ENCODE data around the gene PJVK.
"Not testable (repeated sequence)": the region's sequence is repeated elsewhere in the genome, so short reads cannot be mapped to it uniquely, and the experiment has no call there.

The PJVK gene, protein sequence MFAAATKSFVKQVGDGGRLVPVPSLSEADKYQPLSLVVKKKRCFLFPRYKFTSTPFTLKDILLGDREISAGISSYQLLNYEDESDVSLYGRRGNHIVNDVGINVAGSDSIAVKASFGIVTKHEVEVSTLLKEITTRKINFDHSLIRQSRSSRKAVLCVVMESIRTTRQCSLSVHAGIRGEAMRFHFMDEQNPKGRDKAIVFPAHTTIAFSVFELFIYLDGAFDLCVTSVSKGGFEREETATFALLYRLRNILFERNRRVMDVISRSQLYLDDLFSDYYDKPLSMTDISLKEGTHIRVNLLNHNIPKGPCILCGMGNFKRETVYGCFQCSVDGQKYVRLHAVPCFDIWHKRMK

DNA sequence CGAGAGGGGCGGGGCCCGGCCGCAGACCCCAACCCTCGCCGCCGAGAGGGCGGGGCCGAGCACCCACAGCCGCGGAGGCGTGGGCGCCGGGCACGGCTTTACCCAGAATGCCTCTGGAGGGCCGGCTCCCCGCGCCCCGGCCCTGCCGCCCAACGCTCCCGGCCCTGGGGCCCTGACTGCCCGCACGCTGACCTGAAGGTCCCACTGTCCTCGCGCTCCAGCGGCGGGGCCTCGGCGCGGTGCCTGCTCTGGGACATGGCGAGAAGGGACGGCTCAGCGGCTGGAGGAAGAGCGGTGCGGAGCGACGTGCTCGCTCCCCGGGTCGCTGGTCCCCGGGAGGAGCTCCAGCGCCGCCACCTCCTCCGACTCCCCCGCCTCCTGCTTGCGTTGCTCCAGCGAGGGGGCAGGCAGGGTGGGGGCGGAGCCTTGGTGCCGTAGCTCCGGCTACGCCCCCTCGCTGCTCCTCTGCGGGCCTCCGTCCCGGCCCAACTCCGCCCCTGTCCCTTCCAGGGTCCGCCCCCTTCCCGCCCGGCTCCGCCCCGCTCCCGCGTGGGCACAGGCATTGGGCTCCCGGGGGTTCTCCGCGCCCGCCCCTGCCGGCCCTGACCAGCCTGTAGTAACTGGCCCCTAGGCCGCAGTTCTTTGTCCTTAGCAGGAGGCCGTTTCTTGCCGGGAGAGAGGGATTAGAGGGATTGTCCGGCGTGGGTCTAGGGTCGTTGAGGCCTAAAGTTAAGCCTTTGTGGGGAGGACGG is at the start of gene PJVK, which contains the start of gene PRKRA:
PJVK (plus strand) TSS at position 605 of the 752 bp plus-strand sequence. CDS start 2,032 bp downstream, outside the sequence.
PRKRA (minus strand) TSS at position 402 of the 752 bp plus-strand sequence; CDS start at position 257, 145 bp downstream.
- DNase-seq (ENCODE audit: low read depth in 2 of 2), result peak; percentile 92 to 94

DNA sequence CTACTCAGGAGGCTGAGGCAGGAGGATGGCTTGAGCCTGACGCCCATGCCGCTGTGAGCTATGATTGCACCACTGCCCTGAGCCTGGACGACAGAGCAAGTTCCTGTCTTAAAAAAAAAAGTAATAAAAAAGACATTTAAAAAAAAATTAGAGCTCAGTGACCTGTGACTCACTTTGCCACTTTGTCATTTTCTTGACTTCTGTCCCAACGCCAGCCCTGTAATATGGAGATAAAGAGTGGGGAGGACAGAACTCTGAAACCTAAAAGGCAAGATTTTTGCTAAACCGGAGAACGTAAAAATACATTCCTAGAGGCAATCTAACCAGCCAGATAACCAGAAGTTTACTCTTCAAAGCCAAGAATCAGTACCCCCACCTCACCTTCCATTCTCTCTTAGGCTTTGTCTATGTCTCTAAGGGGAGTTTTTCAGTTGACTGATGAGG is 49.2 kb upstream of the PJVK start:
- DNase-seq (ENCODE audit: low read depth in 2 of 2), result no peak

DNA sequence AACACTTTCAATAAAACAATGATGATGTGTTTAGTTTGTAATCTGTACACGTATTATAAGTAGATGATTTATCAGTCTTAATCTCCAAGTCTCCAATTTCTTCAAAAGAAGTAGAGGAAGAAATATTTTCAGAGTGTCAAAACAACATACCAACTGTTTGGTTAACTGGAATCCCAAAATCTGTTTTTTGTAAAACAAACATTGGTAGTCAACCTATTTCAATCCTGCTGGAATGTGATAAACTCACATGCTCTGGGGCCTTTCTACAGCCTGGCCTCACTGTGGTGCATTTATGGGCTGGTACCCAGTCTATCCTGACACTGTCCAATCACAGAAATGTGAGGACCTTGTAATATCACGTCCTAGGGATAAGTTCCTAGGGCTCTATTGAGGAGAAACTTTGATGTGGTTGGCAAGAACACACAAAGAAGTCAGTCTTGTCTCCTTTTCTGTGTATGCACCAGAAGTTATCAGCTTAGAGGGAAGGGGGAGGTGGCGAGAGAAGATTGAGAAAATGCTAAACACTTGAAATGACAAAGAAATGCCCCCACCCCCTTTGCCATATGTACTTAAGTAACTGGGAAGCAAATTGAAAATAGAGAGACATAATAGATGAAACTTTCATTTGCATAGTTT is 47.4 kb upstream of the PJVK start:
- DNase-seq (ENCODE audit: low read depth in 2 of 2), result no peak

DNA sequence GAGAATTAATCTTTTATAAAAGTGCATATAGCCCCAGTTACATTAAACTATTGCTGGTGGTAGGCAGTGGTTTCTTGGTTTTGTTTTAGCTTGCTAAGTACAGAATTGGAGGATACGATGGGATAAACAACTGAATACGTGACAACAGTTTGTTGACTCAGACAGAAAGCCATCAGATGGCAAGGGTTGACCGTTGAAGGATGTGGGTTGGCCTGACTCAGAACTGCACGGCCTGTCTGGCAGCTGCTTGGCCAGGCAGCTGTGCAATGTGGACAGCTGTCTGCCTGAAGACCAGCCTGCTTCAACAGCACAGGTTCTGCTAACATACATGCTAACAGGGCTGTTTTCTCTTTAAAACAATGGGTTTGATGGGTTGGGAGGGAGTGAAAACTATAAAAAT is 46.8 kb upstream of the PJVK start:
- no peak for DNase-seq (ENCODE audit: low read depth in 2 of 2)

DNA sequence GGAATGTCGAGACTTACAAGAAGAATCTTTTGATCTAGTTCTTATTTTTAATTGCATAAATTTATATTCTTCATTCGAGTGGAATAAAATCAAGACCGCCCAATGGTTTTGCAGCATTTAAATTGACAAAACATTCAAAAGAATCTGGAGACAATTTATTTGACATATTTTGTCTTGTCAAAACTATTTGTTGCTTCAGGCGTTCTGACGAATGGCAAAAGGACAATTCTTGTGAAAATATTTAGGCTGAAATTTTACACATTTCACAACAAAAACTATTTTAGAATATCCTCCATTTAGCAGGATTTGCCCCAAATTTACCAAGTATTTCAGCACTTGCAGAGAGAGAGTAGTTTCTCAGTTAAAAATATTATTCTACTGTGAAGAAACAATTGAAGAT is 41.9 kb upstream of the PJVK start:
- DNase-seq (ENCODE audit: low read depth in 2 of 2), result no peak

DNA sequence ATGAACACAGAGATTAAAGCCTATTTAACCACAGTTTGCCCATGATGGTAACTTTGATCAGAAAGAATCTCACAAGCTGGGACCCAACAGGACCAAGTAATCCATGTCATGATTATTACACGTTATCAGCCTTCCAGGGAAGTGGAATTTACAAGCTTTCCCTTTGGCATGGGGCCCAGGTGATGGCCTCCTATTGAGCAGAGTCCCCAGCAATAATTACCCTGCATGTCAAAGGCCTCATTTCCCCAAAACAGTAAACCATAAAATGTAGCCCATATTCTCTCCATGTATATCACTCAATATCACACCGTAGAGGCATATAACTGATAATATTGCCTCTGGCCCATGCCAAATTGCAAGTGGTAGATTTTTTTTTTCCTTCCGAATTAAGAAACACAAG is 39.1 kb upstream of the PJVK start:
- DNase-seq (ENCODE audit: low read depth in 2 of 2), result no peak

DNA sequence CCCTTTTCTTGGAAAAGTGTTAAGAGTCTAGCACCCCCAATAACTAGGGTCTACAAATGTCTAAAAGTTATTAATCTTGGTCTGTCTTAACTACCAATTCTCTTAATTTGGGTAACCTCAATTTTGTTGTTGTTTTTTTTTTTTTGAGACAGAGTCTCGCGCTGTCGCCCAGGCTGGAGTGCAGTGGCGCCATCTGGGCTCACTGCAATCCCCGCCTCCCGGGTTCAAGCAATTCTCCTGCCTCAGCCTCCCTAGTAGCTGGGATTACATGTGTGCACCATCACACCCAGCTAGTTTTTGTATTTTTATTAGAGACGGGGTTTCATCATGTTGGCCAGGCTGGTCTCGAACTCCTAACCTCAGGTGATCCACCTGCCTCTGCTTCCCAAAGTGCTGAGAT is 38.7 kb upstream of the PJVK start:
- not testable (repeated sequence) for DNase-seq (ENCODE audit: low read depth in 2 of 2)

DNA sequence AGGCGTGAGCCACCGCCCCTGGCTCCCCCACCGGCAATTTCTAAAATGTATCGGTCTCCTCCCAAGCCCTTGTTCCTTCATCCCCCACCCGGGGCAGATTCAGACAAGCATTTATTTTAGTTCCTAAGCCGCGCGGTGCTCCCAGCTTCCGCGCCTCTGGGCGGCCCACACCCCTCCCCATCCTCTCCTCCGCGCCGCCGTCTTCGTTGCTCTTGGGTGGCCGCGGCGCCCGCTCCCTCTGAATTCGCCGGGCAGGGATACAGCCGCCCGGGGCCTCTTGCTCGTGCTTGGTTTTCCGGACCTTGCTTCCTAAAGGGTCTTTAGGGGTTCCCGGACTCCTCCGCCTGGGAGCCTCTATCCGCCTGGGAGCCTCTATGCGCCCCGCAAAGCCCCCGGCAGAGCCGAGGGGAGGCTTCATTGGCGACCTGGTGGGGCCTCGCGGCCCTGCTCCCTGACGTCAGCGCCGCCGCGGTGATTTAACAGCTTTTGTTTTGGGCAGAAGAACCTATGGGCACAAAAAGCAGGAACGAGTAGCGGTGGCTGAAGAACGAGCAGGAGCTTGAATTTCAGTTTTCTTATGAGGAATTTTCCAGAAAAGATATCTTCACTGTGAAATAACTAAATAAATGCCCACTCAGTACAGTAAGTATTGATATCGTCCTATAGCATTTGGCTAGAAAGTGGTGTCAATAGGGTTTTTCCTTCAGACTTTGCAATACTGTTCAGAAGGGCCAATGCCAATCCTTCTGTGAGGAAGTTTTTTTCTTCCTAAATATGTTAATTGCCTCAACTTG is 37.5 kb upstream of the PJVK start:
- peak; percentile 36 to 54 for DNase-seq (ENCODE audit: low read depth in 2 of 2)

DNA sequence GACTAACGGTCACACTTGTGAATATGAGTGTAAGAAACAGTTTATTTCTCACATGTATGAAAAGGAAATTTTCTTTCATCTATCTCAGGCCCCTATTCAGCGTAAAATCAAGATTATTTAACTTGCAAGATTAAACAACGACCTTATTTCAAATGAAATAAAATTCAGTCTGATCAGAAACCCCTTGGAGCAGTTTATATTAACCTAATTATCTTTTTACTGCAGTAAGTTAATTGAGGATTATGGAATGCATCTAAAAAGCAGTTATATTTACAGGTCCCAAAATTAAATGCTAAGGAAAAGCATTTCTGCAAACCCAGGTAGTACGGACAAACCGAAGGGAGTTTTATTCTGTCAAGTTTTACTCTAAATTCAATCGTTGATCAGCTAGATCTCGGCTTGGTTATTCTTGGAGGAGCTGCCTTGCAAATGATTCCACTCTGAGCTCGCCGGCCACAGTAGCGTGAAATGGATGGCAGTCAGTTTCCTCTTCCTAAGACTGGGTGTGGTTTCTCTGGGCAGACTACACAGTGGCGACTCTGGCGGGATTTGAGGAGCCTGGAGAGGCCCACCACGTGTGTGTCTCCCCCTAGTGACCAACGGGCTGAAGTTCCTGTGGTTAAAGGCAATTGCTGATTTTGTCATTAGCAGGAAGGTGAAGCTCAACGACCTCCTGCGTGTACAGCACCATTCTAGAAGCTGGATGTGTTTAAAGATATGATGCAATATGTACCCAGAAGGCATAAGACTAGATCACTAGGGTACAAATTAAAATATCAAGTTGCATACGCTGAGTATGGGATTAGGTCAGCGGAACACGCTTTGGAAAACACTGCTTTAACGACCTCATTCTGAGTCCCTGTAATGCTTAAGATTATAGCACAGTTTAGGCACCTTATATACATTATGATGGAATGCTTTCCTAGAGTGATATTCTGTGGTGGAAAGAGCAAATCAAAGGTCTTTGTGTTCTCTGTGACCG is 36.6 kb upstream of the PJVK start:
- peak; percentile 52 to 56 for DNase-seq (ENCODE audit: low read depth in 2 of 2)

DNA sequence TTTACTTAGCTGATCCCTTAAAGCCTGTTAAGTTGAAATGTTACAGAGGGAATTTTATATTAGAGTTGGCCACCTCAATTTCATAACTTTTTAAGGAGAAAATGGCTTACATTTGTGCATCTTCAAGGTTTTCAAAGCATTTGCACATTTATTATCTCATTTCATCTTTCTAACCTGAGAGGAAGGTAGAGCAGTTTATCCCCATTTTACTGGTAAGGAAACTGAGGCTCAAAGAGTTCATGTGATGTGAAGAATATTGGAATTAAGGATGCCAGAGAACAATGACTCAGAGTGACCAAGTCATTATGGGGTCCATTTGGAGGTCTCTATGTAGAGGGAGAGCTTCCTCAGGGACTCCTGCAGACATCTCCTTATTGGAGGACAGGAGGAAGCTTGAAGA is 35.2 kb upstream of the PJVK start:
- DNase-seq (ENCODE audit: low read depth in 2 of 2), result no peak

DNA sequence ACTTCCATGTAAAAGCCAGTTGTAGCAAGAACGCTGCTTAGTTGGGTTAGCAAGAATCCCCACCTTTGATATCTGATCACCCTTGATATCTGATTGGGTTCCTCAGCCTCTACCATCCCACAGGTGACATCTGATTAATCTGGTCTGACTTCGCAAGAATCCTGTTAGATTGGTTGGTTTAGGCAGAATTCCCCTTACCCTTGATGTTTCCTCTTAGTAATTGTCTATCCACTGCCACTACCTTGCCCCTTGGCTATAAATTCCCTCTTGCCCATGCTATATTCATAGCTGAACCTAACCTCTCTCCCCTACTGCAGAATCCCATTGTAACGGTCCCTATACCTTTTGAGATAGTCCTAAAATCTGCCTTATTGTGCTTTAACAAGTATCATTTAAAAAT is 33.3 kb upstream of the PJVK start:
- no peak for DNase-seq (ENCODE audit: low read depth in 2 of 2)

DNA sequence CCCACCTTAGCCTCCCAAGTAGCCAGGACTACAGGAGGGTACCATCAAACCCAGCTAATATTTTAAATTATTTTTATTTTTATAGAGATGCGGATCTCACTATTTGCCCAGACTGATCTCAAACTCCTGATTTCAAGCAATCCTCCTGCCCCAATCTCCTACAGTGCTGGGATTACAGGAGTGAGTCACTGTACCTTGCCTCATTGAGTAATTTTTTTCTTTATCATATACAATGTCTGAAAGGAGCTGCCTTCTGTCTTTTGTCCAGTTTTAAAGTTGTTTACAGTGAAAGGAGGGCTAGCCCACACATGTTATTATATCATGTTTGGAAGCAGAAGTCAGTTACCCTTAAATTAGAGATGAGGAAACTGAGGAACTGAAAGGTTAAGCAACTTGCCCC is 32.8 kb upstream of the PJVK start:
- DNase-seq (ENCODE audit: low read depth in 2 of 2), result no peak

DNA sequence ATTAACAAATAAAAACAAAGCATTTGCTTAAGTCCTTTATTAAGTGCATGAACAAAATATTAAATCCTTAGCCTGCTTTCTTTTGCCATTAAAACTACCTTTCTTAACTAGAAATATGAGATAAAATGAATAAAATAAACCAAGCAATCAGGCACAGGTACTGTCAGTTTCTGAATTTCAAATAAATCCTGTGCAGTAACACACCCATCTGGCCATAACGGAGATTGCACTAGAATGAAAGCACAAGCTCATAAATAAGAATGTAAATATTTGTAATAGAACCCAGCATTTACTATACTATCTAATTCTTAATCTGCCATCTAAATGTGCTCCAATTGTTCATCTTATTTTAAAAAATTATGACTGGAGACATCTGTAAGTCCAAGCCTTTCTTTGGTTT is 32.1 kb upstream of the PJVK start:
- no peak for DNase-seq (ENCODE audit: low read depth in 2 of 2)

DNA sequence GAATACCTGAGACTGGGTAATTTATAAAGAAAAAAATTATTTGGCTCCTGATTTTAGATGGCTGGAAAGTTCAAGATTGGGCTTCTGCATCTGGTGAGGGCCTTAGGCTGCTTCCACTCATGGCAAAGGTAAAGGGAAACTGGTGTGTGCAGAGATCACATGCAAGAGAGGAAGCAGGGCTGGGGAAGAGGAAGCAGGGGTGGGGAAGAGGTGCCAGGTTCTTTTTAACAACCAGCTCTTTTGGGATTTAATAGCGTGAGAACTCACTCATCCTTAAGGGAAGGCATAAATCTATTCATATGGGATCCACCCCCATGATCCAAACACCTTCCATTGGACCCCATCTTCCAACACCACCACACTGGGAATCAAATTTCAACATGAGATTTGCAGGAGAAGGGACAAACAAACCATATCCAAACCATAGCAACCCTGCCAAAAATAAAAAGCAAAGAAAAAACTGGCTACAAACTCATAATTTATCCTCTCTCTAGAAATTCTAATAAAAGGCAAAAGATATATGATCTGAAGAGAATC is 30.6 kb upstream of the PJVK start:
- no peak for DNase-seq (ENCODE audit: low read depth in 2 of 2)

DNA sequence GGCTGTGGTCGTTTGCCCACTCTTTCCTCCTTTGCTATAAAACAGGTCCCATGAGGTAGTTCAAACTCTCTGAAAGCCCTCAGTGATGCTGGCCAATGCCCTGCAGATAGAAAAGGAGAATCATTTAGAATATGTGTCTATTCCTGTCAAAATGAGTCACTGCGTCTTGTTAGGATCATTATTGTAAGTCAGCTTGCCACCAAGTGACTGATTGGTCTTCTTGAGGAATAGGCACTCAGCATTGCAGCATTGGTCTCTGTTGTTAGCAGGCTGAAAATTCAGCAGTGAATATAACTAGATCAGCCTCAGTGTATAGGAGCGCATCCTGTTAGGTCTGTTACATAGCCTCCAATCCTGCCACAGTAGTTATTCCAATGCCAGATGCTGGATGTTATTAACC is 29.1 kb upstream of the PJVK start:
- no peak for DNase-seq (ENCODE audit: low read depth in 2 of 2)

DNA sequence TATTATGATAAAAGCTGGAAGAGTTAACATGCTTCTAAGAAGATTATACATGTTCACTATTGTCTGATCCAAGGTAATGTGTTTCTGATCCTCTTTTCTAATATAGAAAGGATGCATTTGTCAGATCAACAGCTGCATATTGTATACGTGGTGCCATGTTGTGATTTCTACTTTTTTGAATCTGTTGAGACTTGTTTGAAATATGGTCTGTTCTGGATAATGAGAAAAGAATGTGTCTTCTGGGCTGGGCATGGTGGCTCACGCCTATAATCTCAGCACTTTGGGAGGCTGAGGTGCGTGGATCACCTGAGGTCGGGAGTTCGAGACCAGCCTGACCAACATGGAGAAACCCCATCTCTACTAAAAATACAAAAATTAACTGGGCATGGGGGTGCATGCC is 27.4 kb upstream of the PJVK start:
- DNase-seq (ENCODE audit: low read depth in 2 of 2), result not testable (repeated sequence)

DNA sequence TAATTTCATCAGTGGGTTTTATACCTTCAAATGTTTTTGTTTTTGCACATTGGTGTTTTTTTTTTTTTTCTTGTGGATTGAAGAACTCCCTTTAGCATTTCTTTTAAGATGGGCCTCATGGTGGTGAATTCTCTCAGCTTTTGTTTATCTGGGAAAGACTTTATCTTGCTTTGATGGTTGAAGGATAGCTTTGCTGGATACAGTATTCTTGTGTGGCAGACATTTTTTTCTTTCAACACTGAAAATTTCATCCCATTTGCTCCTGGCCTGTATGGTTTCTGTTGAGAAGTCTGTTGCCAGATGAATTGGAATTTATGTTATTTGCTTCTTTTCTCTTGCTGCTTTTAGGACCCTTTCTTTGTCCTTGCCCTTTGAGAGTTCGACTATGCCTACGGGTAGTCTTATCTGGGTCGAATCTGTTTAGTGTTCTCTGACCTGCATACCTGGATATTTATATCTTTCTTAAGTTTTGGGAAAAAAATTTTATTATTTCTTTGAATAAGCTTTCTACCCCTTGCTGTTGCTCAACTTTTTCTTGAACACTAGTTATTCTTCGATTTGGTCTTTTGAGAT is 25.8 kb upstream of the PJVK start:
- DNase-seq (ENCODE audit: low read depth in 2 of 2), result no peak

DNA sequence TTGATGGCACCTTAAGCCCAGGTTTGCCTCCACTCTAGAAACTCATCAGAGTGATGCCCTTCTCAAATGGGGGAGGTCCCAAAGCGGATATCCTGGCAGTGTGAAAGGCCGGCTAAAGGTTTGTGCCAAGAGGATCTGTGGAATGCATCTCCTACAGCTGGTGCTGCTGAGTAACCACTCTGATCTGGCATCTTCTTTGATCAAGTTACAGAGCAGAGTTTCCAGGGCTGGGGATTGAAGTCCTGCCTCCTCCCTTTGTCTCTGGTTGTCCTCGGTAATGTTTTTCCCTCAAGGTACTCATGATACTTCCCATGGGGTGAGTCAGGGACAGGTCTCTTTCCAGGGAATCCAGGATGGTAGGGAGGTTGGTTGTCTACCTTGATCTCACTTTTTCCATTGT is 24.8 kb upstream of the PJVK start:
- no peak for DNase-seq (ENCODE audit: low read depth in 2 of 2)

DNA sequence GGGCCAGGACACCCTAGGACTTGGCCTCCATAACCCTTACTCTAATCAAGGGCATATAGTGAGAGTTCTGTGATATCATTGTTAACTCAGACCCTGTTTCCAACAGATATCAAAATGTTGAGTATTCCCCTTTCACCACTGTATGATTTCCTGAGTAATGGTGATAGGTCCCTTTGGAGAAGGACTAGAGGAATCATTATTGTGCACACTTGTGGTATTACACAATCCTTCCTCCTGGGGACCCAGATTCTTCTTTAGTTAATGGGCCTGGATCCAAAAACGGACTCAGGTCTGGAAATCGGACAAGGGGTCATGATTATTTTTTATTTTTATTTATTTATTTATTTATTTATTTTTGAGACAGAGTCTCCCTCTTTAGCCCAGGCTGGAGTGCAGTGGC is 23.7 kb upstream of the PJVK start:
- DNase-seq (ENCODE audit: low read depth in 2 of 2), result no peak

DNA sequence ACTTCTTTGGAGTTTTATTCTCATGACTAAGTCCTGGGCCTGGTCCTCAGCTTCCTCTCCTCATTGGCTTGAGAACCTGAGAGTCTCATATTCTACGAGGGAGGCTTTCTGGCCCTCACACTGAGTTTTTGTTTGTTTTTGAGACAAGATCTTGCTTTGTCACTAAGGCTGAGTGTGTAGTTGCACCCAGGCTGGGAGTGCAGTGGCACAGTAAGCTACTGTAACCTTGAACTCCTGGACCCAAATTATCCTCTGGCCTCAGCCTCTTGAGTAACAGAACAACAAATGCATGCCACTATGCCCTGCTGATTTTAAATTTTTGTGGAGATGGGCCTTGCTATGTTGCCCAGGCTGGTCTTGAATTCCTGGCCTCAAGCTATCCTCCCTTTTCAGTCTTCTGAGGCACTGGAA is 22.8 kb upstream of the PJVK start:
- DNase-seq (ENCODE audit: low read depth in 2 of 2), result no peak
